Activated gamma-delta T cell (primary cell): ENCODE measurements around the gene RUFY3.
"Not testable (repeated sequence)": the region's sequence is repeated elsewhere in the genome, so short reads cannot be mapped to it uniquely, and the experiment has no call there.

Experiments
- DNase-seq: peaks from one replicate; lab custom pipeline; 2025; lab: John Stamatoyannopoulos, UW

Gene RUFY3

GRCh38 chr4:70787496-70787895 lies 65.7 kb downstream of the RUFY3 start:
- DNase-seq = no peak

- no peak for DNase-seq
Observed at GRCh38 chr4:70788733-70789132, 67.0 kb downstream of the RUFY3 start.

GRCh38 chr4:70793626-70794025 lies 71.9 kb downstream of the RUFY3 start:
- DNase-seq = no peak

- no peak for DNase-seq
Observed at GRCh38 chr4:70801265-70801809, 79.6 kb downstream of the RUFY3 start.

DNA sequence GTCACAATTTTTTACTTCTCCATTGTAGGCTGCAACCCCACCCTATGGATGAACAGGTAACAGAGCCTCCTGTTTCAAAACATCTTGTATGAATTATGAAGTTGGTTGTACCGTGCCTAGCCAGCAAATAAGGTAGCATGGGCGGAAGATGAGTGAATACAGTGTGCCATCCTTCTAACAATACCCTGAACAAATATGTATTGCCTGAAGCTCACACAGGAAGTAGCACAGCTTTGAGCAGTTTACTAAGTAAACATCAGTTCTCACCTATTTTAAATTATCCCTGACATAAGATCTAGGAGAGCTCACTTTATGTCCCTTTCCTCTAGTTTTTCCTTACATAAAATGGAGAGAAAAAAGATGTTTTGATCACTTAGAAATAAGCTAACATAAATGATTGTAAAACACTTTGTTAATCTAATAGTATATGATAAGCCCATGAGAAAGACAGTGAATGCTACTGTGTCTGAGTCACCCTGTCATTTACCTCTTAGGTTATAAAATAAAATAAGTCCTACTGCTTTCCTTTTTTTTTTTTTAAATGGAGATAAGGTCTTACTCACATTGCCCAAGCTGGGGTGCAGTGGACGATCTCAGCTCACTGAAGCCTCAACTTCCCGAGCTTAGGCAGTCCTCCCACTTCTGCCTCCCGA lies 81.3 kb downstream of the RUFY3 start:
- no peak for DNase-seq

- no peak for DNase-seq
Observed at GRCh38 chr4:70808151-70808550, 86.4 kb downstream of the RUFY3 start.

DNA sequence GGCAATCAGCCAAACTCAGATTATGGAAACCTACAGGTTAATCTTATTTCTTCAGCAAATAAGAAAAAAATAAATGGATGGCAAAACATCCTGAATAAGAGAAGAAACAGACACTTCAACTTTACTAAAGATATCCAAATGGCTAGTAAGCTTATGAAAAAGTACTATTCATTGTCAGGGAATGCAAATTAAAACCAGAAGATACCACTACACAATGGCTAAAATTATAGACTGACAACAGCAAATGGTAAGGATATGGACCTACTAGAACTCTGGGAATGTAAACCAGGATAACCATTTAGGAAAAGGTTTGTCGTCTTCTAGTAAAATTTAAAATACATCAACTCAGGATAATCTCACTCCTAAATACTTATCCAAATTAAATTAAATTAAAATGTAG lies 93.6 kb downstream of the RUFY3 start:
- no peak for DNase-seq

GRCh38 chr4:70816894-70817293 lies 95.1 kb downstream of the RUFY3 start:
- DNase-seq = no peak

- no peak for DNase-seq
Observed at GRCh38 chr4:70818173-70818855, 96.5 kb downstream of the RUFY3 start.

GRCh38 chr4:70818921-70819320 lies 97.2 kb downstream of the RUFY3 start:
- no peak for DNase-seq

GRCh38 chr4:70829015-70829414 lies 107.3 kb downstream of the RUFY3 start:
- DNase-seq = no peak

- DNase-seq = no peak
Observed at GRCh38 chr4:70829492-70829891, 107.7 kb downstream of the RUFY3 start.

DNA sequence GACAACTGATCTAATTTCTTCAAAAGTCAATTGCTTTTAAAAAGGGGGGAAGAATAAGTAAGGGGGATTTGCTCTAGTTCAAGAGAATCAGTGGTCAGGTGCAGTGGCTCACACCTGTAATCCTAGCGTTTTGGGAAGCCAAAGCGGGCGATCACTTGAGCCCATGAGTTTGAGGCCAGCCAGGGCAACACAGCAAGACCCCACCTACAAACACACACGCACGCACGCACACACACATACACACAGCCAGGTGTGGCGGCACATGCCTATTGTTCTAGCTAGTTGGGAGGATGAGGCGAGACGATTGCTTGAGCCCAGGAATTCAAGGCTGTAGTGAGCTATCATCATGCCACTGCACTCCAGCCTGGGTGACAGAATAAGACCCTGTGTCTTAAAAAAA lies 108.3 kb downstream of the RUFY3 start:
- no peak for DNase-seq

- no peak for DNase-seq
Observed at GRCh38 chr4:70831293-70831692, 109.5 kb downstream of the RUFY3 start.

GRCh38 chr4:70833675-70834074 lies 111.9 kb downstream of the RUFY3 start:
- DNase-seq = no peak

GRCh38 chr4:70836081-70836480 lies 114.3 kb downstream of the RUFY3 start:
- no peak for DNase-seq

DNA sequence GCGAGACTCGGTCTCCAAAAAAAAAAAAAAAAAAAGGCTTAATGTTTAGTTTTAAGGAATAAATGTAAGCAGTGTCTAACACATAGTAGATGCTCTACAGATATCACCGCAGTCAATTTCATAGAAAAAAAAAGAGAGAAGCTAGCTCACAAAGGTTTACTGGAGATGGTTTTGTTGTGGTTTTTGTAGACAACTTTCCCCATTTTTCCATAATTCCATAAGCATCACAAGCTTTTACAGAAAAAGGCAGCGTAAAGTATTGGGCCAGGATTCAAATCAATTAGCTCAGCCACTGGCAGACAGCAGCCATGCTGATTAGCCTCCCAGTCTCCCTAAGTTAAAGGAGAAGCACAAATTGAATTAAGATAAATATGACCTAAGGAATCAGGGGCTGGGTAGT lies 116.4 kb downstream of the RUFY3 start:
- DNase-seq = no peak

DNA sequence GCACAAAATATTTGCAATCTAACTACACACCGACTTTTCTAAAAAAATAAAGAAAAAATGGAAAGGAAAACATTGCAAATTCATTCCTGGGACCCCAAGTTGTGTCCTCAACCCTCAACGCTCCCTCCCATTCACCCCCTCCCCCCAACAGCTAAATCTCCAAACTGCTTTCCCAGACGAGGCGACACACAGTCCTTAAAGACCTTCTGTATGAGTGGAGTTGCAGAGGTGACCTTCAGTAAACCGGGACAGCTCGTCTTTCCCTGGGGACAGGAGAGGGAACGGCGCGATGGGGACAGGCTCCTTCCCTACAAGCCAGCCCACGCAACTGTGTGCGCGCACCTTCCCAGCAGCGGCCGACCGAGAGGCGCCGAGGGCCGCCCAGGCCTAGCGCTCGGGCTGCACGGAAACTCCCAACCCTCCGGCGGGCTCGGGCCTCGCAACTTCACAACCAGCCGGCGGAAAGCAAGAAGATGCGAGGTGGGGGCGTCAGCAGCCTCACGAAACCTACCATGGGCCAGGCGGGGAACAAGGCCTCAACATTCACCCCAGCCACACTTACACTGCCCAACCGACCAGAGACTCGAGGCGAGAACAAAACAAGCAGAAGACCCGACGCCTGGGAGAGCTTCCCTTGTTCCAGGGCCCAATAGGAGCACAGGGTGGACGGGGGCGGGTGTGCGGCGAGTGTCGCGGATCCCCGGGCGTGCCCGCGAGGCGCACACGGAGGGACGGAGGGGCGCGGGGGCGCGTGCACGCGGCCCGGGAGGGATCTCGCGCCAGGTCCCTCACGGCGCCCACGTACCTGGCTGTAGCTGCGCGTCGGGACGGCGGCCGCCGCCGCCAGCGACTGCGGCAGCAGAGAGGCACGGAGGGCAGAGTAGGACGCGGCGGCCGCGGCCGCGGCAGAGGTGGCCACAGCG lies 117.2 kb downstream of the RUFY3 start:
- DNase-seq = peak; percentile 61

DNA sequence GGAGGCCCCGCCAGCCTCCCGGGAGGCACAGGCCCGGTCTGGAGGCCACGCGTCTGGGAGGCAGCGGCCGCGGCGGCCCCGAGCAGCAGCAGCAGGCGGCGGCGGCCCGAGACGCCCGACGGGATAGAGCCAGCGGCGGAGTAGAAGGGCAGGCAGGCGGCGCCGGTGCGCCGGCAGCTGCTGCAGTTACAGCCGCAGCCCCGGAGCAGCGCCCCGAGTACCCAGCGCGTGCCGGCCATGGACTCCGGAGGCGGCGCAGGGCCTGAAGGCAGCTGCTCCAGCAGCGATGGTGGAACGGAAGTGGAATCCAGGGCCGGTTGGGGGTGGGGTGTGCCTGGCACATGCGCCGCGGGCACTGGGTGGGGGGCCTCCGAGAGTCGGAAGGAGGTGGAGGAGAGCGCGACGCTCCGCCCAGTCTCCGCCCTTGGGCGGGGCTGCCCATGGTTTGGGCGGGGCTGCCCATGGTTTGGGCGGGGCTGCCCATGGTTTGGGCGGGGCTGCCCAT lies 117.9 kb downstream of the RUFY3 start, which contains the start of gene GRSF1:
GRSF1 (minus strand) TSS at position 302 of the 505 bp plus-strand sequence; CDS start at position 239, 63 bp downstream.
- DNase-seq = peak; percentile 91

- not testable (repeated sequence) for DNase-seq
Observed at GRCh38 chr4:70840137-70840536, 118.4 kb downstream of the RUFY3 start.

DNA sequence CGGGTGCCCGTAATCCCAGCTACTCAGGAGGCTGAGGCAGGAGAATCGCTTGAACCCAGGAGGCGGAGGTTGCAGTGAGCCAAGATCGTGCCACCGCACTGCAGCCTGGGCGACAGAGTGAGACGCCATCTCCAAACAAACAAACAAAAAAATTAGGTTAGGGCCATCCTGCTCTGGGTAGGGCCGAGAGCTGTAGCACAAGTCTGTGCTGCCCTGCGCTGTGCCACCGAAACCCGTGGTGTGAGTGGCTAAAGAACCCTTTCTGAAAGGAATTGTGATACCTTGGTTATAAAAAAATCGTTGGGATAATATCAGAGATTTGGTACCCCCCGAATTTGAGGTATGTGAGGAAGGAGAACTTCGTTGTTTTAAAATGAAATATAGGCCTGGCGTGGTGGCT lies 118.9 kb downstream of the RUFY3 start:
- not testable (repeated sequence) for DNase-seq

GRCh38 chr4:70841211-70841610 lies 119.4 kb downstream of the RUFY3 start:
- DNase-seq = no peak
